ENCODE results near the gene PRICKLE1. TPM values are rescaled to one million over a fixed set of nuclear protein-coding genes. Genes with fewer than 3 reads are reported as not detected.

The PRICKLE1 gene
- total RNA-seq, 2 donors from 2014 or later, result 7.5 to 12.4 TPM

DNA sequence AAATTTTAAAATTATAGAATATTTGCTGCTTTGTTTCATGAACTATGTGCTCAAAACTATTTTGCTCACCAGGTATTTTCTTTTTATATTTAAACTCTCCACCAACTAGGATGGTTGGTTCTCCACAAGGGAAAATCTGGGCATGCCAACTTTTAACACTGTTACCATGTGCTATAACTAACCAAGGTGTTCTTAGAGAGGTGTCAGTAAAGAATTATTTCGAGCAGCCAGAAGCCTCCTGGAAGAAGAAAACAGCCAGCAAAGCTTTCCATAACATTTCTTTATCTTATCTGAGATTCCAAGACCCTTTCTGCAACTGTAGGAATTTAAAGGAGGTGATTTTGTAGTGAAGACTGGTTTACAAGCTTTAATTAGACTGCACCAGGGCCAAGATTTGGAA, 97.3 kb downstream of the PRICKLE1 start:
- Histone ChIP-seq H3K4me3 (no peak overlapping the region), H3K27me3 (replicated peaks; ENCODE audit: insufficient read depth) (no peaks in the 10 kb centered on the region), H3K36me3 (no peaks in the 10 kb centered on the region), H3K9me3 (no peaks in the 10 kb centered on the region), H3K4me1 (replicated peaks) (no peaks in the 10 kb centered on the region), H3K27ac (no peak overlapping the region)
- DNase-seq (ENCODE audit: low spot score), result no peak
- TF ChIP-seq, protein P1, sequence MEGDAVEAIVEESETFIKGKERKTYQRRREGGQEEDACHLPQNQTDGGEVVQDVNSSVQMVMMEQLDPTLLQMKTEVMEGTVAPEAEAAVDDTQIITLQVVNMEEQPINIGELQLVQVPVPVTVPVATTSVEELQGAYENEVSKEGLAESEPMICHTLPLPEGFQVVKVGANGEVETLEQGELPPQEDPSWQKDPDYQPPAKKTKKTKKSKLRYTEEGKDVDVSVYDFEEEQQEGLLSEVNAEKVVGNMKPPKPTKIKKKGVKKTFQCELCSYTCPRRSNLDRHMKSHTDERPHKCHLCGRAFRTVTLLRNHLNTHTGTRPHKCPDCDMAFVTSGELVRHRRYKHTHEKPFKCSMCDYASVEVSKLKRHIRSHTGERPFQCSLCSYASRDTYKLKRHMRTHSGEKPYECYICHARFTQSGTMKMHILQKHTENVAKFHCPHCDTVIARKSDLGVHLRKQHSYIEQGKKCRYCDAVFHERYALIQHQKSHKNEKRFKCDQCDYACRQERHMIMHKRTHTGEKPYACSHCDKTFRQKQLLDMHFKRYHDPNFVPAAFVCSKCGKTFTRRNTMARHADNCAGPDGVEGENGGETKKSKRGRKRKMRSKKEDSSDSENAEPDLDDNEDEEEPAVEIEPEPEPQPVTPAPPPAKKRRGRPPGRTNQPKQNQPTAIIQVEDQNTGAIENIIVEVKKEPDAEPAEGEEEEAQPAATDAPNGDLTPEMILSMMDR (IDR thresholded peaks at IDR 0.05), result no peak
- TF ChIP-seq POLR2A (IDR thresholded peaks at IDR 0.05), result no peak
- TF ChIP-seq POLR2AphosphoS5 (IDR thresholded peaks at IDR 0.05), result no peak
- intact Hi-C loops (cut with DNase I), result no loop called here
- WGBS, result 72% methylated on average over 1 of the region's 1 CpG

DNA sequence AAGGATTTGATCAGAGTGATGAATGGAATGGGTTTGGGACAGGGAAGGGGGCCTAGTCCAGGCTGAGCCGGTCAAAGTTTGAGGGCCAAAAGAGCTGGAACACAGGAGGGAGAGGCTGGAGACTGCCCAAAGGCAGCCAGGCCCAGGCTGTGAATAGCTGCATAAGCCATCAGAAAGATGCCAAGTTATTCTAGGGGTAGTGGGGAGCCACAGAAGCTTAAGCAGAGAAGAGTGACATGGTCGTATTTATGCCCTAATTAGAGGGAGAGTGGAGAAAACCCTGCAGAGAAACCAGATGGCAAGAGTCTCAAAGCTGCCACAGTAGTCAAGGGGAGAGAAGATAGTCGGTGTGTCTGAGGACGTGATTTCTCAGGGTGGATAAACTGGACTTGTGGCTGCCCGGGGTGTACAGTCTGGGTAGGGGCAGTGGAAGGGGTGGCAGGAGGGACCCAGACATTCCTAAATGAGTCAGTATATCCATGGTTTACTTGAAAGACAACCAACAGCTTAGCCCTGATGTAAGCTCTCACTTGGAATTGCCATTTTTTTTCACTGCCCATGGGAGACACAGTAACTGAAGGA, 99.2 kb downstream of the PRICKLE1 start:
- H3K36me3 ChIP-seq, result no peaks in the 10 kb centered on the region
- WGBS, result 91% methylated on average over 5 of the region's 5 CpGs
- DNase-seq (ENCODE audit: low spot score), result no peak

DNA sequence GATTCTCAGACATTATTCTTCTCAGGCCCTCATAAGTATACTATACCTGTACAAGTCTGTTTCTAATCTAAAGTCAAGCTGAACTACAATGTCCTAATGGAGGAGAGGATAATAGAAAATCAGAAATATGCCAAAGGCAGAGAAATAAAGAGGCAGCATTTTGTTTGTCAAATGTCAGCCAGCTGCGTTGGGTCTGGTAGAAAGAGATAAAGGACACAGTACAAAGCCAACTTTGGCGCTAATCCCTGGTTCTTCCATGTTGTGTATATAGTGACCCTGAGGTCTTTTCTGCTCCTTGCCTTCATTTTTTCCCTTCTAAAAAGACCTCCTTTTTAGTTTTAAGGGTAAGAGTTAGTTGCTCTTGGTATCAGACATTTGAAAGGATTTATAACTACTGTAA, 103.1 kb downstream of the PRICKLE1 start:
- 61% methylated on average over 2 of the region's 2 CpGs for WGBS
- intact Hi-C loops (cut with DNase I), result loop anchor here (10.0 kb wide), 1 partner anchor 252 kb away; the partner anchor contains the start of gene YAF2
- DNase-seq (ENCODE audit: low spot score), result no peak
- TF ChIP-seq, protein P1 (IDR thresholded peaks at IDR 0.05), result no peak
- H3K4me3 ChIP-seq, result no peak overlapping the region
- H3K9me3 ChIP-seq, result no peaks in the 10 kb centered on the region
- H3K27ac ChIP-seq, result no peak overlapping the region
- H3K27me3 ChIP-seq (replicated peaks; ENCODE audit: insufficient read depth), result no peaks in the 10 kb centered on the region
- no peaks in the 10 kb centered on the region for H3K36me3 ChIP-seq
- H3K4me1 ChIP-seq (replicated peaks), result no peaks in the 10 kb centered on the region

More for the DNA sequence above, 99.2 kb downstream of the PRICKLE1 start:
- Histone ChIP-seq H3K9me3 (no peaks in the 10 kb centered on the region), H3K27me3 (replicated peaks; ENCODE audit: insufficient read depth) (no peaks in the 10 kb centered on the region), H3K4me1 (replicated peaks) (no peaks in the 10 kb centered on the region), H3K4me3 (no peak overlapping the region), H3K27ac (no peak overlapping the region)
- intact Hi-C loops (cut with DNase I), result no loop called here
- TF ChIP-seq, protein P1 (IDR thresholded peaks at IDR 0.05), result no peak
- no peak for TF ChIP-seq POLR2AphosphoS5 (IDR thresholded peaks at IDR 0.05)
- no peak for TF ChIP-seq POLR2A (IDR thresholded peaks at IDR 0.05)

DNA sequence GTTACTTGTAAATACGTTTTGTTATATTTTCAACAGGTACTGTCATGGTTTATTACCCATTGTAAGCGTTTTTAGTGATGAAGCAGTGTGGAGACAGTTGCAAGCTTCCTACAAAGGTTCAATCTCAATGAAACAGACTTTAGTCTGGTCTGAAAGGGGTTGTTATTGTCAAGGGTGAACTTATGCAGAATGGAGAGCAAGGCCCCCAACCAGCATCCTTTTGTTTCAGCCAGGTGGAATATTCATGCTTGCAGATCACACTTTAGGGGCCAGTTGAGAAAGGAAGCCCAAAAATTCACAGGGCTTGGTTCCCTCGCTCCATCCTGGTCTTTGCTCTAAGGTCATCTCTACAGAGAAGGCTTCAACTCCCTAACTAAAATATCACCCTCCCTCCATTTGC, 103.7 kb downstream of the PRICKLE1 start:
- Histone ChIP-seq H3K27ac (no peak overlapping the region), H3K27me3 (replicated peaks; ENCODE audit: insufficient read depth) (no peaks in the 10 kb centered on the region), H3K4me1 (replicated peaks) (no peaks in the 10 kb centered on the region), H3K36me3 (no peaks in the 10 kb centered on the region), H3K4me3 (no peak overlapping the region), H3K9me3 (no peaks in the 10 kb centered on the region)
- no peak for DNase-seq (ENCODE audit: low spot score)
- 89% methylated on average over 3 of the region's 3 CpGs for WGBS
- TF ChIP-seq POLR2A (IDR thresholded peaks at IDR 0.05) (no peak), POLR2AphosphoS5 (IDR thresholded peaks at IDR 0.05) (no peak)
- TF ChIP-seq, protein P1 (IDR thresholded peaks at IDR 0.05), result no peak
- intact Hi-C loops (cut with DNase I), result loop anchor here (10.0 kb wide), 1 partner anchor 251 kb away; the partner anchor contains the start of gene YAF2

DNA sequence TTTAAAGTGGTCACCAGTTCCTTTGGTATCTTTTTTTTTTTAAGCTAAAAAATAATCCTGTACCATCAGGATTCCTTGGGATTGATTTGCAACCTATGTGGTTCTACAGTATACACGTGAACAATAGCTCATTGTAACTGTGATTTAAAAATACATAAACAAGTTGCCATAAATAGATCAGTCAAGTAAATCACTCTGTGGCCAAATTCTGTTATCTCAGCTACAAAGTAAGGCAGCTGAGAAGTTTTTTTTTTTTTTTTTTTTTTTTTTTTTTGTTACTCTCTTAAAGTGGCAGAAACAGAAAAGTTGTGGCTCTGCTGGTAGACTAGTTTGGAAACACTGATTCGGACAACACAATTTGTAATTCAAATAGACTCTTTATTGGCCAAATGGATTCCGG, 104.5 kb downstream of the PRICKLE1 start:
- intact Hi-C loops (cut with DNase I), result loop anchor here (5.0 to 10.0 kb wide), 3 partner anchors 102 to 797 kb away; partner anchors contain the start of genes PRICKLE1 and YAF2
- no peaks in the 10 kb centered on the region for H3K9me3 ChIP-seq
- DNase-seq (ENCODE audit: low spot score), result no peak
- no peaks in the 10 kb centered on the region for H3K27me3 ChIP-seq (replicated peaks; ENCODE audit: insufficient read depth)
- H3K4me3 ChIP-seq, result no peak overlapping the region
- TF ChIP-seq POLR2AphosphoS5 (IDR thresholded peaks at IDR 0.05), result no peak
- no peak for TF ChIP-seq POLR2A (IDR thresholded peaks at IDR 0.05)
- TF ChIP-seq, protein P1 (IDR thresholded peaks at IDR 0.05), result no peak
- no peak overlapping the region for H3K27ac ChIP-seq
- WGBS, result 79% methylated on average over 3 of the region's 3 CpGs
- no peaks in the 10 kb centered on the region for H3K4me1 ChIP-seq (replicated peaks)
- no peaks in the 10 kb centered on the region for H3K36me3 ChIP-seq
